ENCODE measurements around the gene TKFC. TPM values are rescaled to one million over a fixed set of nuclear protein-coding genes. Genes with fewer than 3 reads are reported as not detected.

Gene TKFC
- total and polyA plus RNA-seq, 9 of the 15 experiments (the other 6 are each of a cell fraction or from before 2014, with no cell fraction given): 2.0 to 61.7 (median 28.5) TPM

DNA sequence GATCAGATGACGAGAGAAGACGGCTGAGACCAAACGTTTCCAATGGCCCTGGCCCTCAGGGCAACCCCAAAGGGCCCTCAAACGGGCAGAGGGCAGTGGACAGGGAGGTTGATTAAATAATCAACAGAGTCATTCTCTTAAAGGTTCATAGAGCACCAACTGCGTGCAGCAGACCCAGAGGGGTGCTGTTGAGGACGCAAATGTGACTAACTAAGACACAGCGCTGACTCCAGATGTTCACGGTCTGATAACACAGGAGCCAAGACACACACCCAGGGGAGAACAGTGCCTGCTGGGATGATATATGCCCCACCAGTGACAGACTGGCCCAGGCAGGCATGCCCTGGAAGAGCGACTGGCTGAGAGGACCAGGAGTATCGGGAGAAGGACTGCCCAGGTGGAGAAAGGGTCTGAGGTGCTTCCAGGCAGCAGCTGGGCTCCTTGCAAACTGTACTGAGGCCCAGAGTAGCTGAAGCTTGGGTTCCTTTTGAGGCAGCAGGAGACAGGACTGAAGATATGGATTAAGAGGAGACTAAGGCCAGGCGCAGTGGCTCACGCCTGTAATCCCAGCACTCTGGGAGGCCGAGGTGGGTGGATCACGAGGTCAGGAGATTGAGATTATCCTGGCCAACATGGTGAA is 45.6 kb upstream of the TKFC start (continued):
- TF ChIP-seq ZNF165 (CRISPR knock-in tag; IDR thresholded peaks at IDR 0.05; ENCODE audit: borderline replicate concordance) (no peak), MAFK (IDR thresholded peaks at IDR 0.05; ENCODE audit: low read length) (peak; percentile 24; the same call in 1 of the 2 replicates), SMAD3 (CRISPR knock-in tag; conservative IDR thresholded peaks at IDR 0.05) (no peak), NUFIP1 (IDR thresholded peaks at IDR 0.05; ENCODE audit: partially characterized antibody) (no peak), VEZF1 (CRISPR knock-in tag; IDR thresholded peaks at IDR 0.05) (peak; percentile 50), U2AF2 (optimal IDR thresholded peaks at IDR 0.05; ENCODE audit: low read depth, low read length) (no peak), POLR2H (tag; IDR thresholded peaks at IDR 0.05; ENCODE audit: low read depth) (no peak), ARHGAP35 (IDR thresholded peaks at IDR 0.05; ENCODE audit: partially characterized antibody) (no peak), SREBF1 (IDR thresholded peaks at IDR 0.05; ENCODE audit: borderline replicate concordance, low read depth, low read length) (no peak), HNRNPLL (IDR thresholded peaks at IDR 0.05; ENCODE audit: low read depth, low read length, poor library complexity, severe bottlenecking) (peak; percentile 54), EHMT2 (IDR thresholded peaks at IDR 0.05) (no peak), EP400 (IDR thresholded peaks at IDR 0.05) (peak; percentile 51), MBD2 (IDR thresholded peaks at IDR 0.05; ENCODE audit: borderline replicate concordance, low read depth) (no peak; the same call in 1 of the 2 replicates), ARID2 (IDR thresholded peaks at IDR 0.05) (no peak), BHLHE40 (IDR thresholded peaks at IDR 0.05; ENCODE audit: low read length) (peak; percentile 83), POLR2A (conservative IDR thresholded peaks at IDR 0.05) (peak; percentile 61)
- TF ChIP-seq, protein P1, sequence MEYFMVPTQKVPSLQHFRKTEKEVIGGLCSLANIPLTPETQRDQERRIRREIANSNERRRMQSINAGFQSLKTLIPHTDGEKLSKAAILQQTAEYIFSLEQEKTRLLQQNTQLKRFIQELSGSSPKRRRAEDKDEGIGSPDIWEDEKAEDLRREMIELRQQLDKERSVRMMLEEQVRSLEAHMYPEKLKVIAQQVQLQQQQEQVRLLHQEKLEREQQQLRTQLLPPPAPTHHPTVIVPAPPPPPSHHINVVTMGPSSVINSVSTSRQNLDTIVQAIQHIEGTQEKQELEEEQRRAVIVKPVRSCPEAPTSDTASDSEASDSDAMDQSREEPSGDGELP (CRISPR knock-in tag; IDR thresholded peaks at IDR 0.05; ENCODE audit: borderline replicate concordance): peak; percentile 94
- TF ChIP-seq, protein P2, sequence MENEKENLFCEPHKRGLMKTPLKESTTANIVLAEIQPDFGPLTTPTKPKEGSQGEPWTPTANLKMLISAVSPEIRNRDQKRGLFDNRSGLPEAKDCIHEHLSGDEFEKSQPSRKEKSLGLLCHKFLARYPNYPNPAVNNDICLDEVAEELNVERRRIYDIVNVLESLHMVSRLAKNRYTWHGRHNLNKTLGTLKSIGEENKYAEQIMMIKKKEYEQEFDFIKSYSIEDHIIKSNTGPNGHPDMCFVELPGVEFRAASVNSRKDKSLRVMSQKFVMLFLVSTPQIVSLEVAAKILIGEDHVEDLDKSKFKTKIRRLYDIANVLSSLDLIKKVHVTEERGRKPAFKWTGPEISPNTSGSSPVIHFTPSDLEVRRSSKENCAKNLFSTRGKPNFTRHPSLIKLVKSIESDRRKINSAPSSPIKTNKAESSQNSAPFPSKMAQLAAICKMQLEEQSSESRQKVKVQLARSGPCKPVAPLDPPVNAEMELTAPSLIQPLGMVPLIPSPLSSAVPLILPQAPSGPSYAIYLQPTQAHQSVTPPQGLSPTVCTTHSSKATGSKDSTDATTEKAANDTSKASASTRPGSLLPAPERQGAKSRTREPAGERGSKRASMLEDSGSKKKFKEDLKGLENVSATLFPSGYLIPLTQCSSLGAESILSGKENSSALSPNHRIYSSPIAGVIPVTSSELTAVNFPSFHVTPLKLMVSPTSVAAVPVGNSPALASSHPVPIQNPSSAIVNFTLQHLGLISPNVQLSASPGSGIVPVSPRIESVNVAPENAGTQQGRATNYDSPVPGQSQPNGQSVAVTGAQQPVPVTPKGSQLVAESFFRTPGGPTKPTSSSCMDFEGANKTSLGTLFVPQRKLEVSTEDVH (IDR thresholded peaks at IDR 0.05; ENCODE audit: low read depth, partially characterized antibody): no peak
- TF ChIP-seq, protein P3, sequence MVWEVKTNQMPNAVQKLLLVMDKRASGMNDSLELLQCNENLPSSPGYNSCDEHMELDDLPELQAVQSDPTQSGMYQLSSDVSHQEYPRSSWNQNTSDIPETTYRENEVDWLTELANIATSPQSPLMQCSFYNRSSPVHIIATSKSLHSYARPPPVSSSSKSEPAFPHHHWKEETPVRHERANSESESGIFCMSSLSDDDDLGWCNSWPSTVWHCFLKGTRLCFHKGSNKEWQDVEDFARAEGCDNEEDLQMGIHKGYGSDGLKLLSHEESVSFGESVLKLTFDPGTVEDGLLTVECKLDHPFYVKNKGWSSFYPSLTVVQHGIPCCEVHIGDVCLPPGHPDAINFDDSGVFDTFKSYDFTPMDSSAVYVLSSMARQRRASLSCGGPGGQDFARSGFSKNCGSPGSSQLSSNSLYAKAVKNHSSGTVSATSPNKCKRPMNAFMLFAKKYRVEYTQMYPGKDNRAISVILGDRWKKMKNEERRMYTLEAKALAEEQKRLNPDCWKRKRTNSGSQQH (CRISPR knock-in tag; IDR thresholded peaks at IDR 0.05): no peak

Data from K562 (cell line).